Liver (tissue), 9 donors: Measurements from ENCODE around the gene LGALS13. TPM values are rescaled to one million over a fixed set of nuclear protein-coding genes. Genes with fewer than 3 reads are reported as not detected.

Source experiments
- DNase-seq: peaks from one replicate; pipeline ENCODE4 v3.0.0-alpha.2; 2017; ENCODE audit warnings: low spot score
- H3K27ac ChIP-seq, 2 donors: one replicate each; pipeline ENCODE4 v1.7.0; 2013; ENCODE audit warnings: inconsistent platforms in 2 of 2, low read length in 2 of 2, control low read depth in 1 of 2, low read depth in 1 of 2, mild to moderate bottlenecking in 1 of 2
- H3K27me3 ChIP-seq, 4 donors: one replicate each; pipeline versions ENCODE4 v1.6.1 to v1.7.0; 2013; ENCODE audit warnings: low read length in 3 of 4, inconsistent platforms in 1 of 4, mild to moderate bottlenecking in 1 of 4, moderate library complexity in 1 of 4; ENCODE audit not compliant: control insufficient read depth in 4 of 4, insufficient read depth in 4 of 4
- H3K36me3 ChIP-seq, 4 donors: one replicate each; pipeline versions ENCODE4 v1.6.1 to v1.7.0; 2013; ENCODE audit warnings: low read length in 3 of 4, mild to moderate bottlenecking in 3 of 4, low read depth in 1 of 4, moderate library complexity in 1 of 4; ENCODE audit not compliant: control insufficient read depth in 4 of 4, insufficient read depth in 3 of 4
- H3K4me1 ChIP-seq, 4 donors: one replicate each; pipeline versions ENCODE4 v1.6.1 to v1.7.0; 2013; ENCODE audit warnings: low read length in 3 of 4, mild to moderate bottlenecking in 3 of 4, moderate library complexity in 1 of 4; ENCODE audit not compliant: control insufficient read depth in 4 of 4, insufficient read depth in 4 of 4
- H3K4me3 ChIP-seq, 3 donors: one replicate each; pipeline versions ENCODE4 v1.6.1 to v1.7.0; 2013; ENCODE audit warnings: low read length in 3 of 3, control low read depth in 1 of 3, low read depth in 1 of 3, mild to moderate bottlenecking in 1 of 3
- H3K9ac ChIP-seq, 2 donors: one replicate each; pipeline ENCODE4 v1.7.0; 2013; ENCODE audit warnings: low read length in 2 of 2, mild to moderate bottlenecking in 2 of 2, moderate library complexity in 2 of 2, control low read depth in 1 of 2, low read depth in 1 of 2
- H3K9me3 ChIP-seq, 4 donors: one replicate each; pipeline versions ENCODE4 v1.6.1 to v1.7.0; 2013; ENCODE audit warnings: low read length in 3 of 4; ENCODE audit not compliant: control insufficient read depth in 4 of 4
- ATF3 ChIP-seq: IDR thresholded peaks from 2 replicates; pipeline ENCODE4 v1.6.1; 2016; ENCODE audit warnings: antibody characterized with exemption
- CTCF ChIP-seq: fragments of 150-350 bp; IDR thresholded peaks from 2 replicates; pipeline ENCODE4 v1.5.1; 2017; ENCODE audit warnings: improper control_type of control experiment, low read depth, low read length; ENCODE audit not compliant: missing input control
- EGR1 ChIP-seq, 2 donors: IDR thresholded peaks; 2 replicates each; pipeline ENCODE4 v1.6.1; 2016 to 2018; ENCODE audit warnings: antibody characterized with exemption in 2 of 2, low read depth in 2 of 2
- FOXA1 ChIP-seq: IDR thresholded peaks from 2 replicates; pipeline ENCODE4 v1.6.1; 2016; ENCODE audit warnings: antibody characterized with exemption
- GABPA ChIP-seq, 2 donors: IDR thresholded peaks in 1 of 2; conservative IDR thresholded peaks in 1 of 2; 2 replicates each; pipeline ENCODE4 v1.6.1; 2016; ENCODE audit warnings: antibody characterized with exemption in 2 of 2, mild to moderate bottlenecking in 1 of 2, moderate library complexity in 1 of 2
- HNF4A ChIP-seq, 2 donors: conservative IDR thresholded peaks; 2 replicates each; pipeline ENCODE4 v1.6.1; 2016; ENCODE audit warnings: antibody characterized with exemption in 2 of 2, mild to moderate bottlenecking in 2 of 2
- HNF4G ChIP-seq: IDR thresholded peaks from 2 replicates; pipeline ENCODE4 v1.6.1; 2016; ENCODE audit warnings: antibody characterized with exemption
- JUND ChIP-seq, 2 donors: IDR thresholded peaks; 2 replicates each; pipeline ENCODE4 v1.6.1; 2016; ENCODE audit warnings: antibody characterized with exemption in 2 of 2
- MAX ChIP-seq: IDR thresholded peaks from 2 replicates; pipeline ENCODE4 v1.6.1; 2016; ENCODE audit warnings: antibody characterized with exemption
- NR2F2 ChIP-seq: IDR thresholded peaks from 2 replicates; pipeline ENCODE4 v1.6.1; 2016; ENCODE audit warnings: antibody characterized with exemption
- RAD21 ChIP-seq, 2 donors: IDR thresholded peaks; 2 replicates each; pipeline ENCODE4 v1.6.1; 2016; ENCODE audit warnings: antibody characterized with exemption in 2 of 2, mild to moderate bottlenecking in 2 of 2
- REST ChIP-seq: IDR thresholded peaks from 2 replicates; pipeline ENCODE4 v1.6.1; 2016; ENCODE audit warnings: antibody characterized with exemption, mild to moderate bottlenecking
- RXRA ChIP-seq, 2 donors: IDR thresholded peaks; 2 replicates each; pipeline ENCODE4 v1.6.1; 2017 to 2018; ENCODE audit warnings: antibody characterized with exemption in 2 of 2, mild to moderate bottlenecking in 1 of 2
- SP1 ChIP-seq: IDR thresholded peaks from 2 replicates; pipeline ENCODE4 v1.6.1; 2018; ENCODE audit warnings: antibody characterized with exemption, mild to moderate bottlenecking
- YY1 ChIP-seq: IDR thresholded peaks from 2 replicates; pipeline ENCODE4 v1.6.1; 2016; ENCODE audit warnings: antibody characterized with exemption, mild to moderate bottlenecking
- ZBTB33 ChIP-seq: IDR thresholded peaks from 2 replicates; pipeline ENCODE4 v1.6.1; 2016; ENCODE audit warnings: antibody characterized with exemption
- WGBS: extraction: QIAGEN DNeasy Blood & Tissue Kit; methylation state at CpG from one replicate; pipeline ENCODE4 v1.1.7; 2013; 5-methylcytosine and 5-hydroxymethylcytosine counted together
- polyA plus RNA-seq, 2 donors: library from polyadenylated mRNA; stranded (reverse) in 1 of 2; unstranded in 1 of 2; fragments of 200-250 nt in 1 of 2; fragments of >200 nt in 1 of 2; fragmentation: Nextera tagmentation in 1 of 2; extraction: Ambion mirVana in 1 of 2; gene quantifications; one replicate each; pipeline versions ENCODE4 v1.2.1 to v1.2.3, GENCODE V29; 2013 to 2015
- total RNA-seq, 2 donors: library from RNA; depleted of rRNA; stranded (reverse); fragments of >200 nt; gene quantifications; one replicate each; pipeline ENCODE4 v1.2.3, GENCODE V29; 2014
- donor health status: healthy.
- donor health status: healthy.
- donor health status: healthy.
- donor health status: healthy.
- donor health status: healthy.

Gene LGALS13
- total and polyA plus RNA-seq, 4 donors, result not detected

- no peaks in the 10 kb centered on the region for H3K36me3 ChIP-seq
- H3K27me3 ChIP-seq, result peaks cover 0 to 4% (median 3%) of the 10 kb centered on the region in 4 donors
- H3K9ac ChIP-seq, result no peak overlapping the region
- DNase-seq, result no peak
- H3K27ac ChIP-seq, result no peak overlapping the region
- no peak overlapping the region for H3K4me3 ChIP-seq
- H3K9me3 ChIP-seq, result peaks cover 0 to 4% (median 0%) of the 10 kb centered on the region in 4 donors
- TF ChIP-seq HNF4G (no peak), RAD21 (IDR thresholded peaks at IDR 0.05) (no peak), NR2F2 (no peak), FOXA1 (no peak), HNF4A (conservative IDR thresholded peaks at IDR 0.05) (no peak), YY1 (no peak), EGR1 (IDR thresholded peaks at IDR 0.05; ENCODE audit: low read depth in 2 of 2) (no peak), REST (no peak), JUND (IDR thresholded peaks at IDR 0.05) (no peak), MAX (no peak), ZBTB33 (no peak), SP1 (no peak), RXRA (IDR thresholded peaks at IDR 0.05) (no peak), ATF3 (no peak), CTCF (no peak)
- WGBS, result 12% methylated on average over 1 of the region's 1 CpG
- no peaks in the 10 kb centered on the region for H3K4me1 ChIP-seq
Observed at GRCh38 chr19:39641773-39642172, 39.4 kb downstream of the LGALS13 start.

- Histone ChIP-seq H3K27ac (no peak overlapping the region), H3K9ac (no peak overlapping the region), H3K27me3 (peaks cover 0 to 4% (median 1%) of the 10 kb centered on the region in 4 donors), H3K36me3 (no peaks in the 10 kb centered on the region), H3K4me3 (no peak overlapping the region), H3K9me3 (peaks cover 0 to 4% (median 0%) of the 10 kb centered on the region in 4 donors), H3K4me1 (no peaks in the 10 kb centered on the region)
- TF ChIP-seq ATF3 (no peak), HNF4G (no peak), RAD21 (IDR thresholded peaks at IDR 0.05) (no peak), SP1 (no peak), EGR1 (IDR thresholded peaks at IDR 0.05; ENCODE audit: low read depth in 2 of 2) (no peak), FOXA1 (no peak), GABPA (IDR thresholded peaks at IDR 0.05 in 1 of 2, conservative IDR thresholded peaks at IDR 0.05 in 1 of 2) (no peak), MAX (no peak), REST (no peak), YY1 (no peak), HNF4A (conservative IDR thresholded peaks at IDR 0.05) (no peak)
- 60% methylated on average over 5 of the region's 5 CpGs for WGBS
- no peak for DNase-seq
Observed at GRCh38 chr19:39643591-39643990, 41.3 kb downstream of the LGALS13 start.
